ENCODE results near the gene TXLNB.

- TF ChIP-seq CTCF (IDR thresholded peaks at IDR 0.05) (no peak), EZH2 (IDR thresholded peaks at IDR 0.05; ENCODE audit: borderline replicate concordance, insufficient read depth, low read depth, low read length, poor library complexity, severe bottlenecking) (no peak)
These were observed 33.9 kb upstream of the TXLNB start for GRCh38 chr6:139325686-139326085.

Measured in B cell (primary cell).